ENCODE data around the gene MED13L. TPM values are rescaled to one million over a fixed set of nuclear protein-coding genes. Genes with fewer than 3 reads are reported as not detected.

Gene MED13L
- total and polyA plus RNA-seq, 2 donors (not counting 3 experiments of a cell fraction or from before 2014, with no cell fraction given): 27.4 to 93.6 TPM

DNA sequence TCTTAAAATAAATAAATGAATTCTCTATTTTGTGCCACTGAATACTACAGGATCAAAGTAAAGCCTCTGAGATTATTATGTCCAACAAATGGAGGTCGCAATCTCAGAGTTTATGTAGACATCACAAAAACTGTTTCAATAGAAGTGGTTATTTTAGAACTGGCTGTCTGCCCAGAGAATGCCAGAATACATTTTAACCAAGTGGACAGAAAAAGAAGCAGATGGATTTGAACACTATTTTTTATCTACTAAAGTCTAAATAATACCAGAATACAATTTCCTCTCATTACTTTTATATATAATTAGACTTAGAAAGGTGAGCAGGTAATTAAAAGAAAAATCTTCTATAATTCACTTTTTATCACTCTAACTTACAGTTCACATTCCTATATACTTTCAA lies 118.3 kb downstream of the MED13L start:
- H2AFZ ChIP-seq (ENCODE audit: low read depth, low read length): no peak overlapping the region
- intact Hi-C loops (cut with micrococcal nuclease) (no loop called here), dilution Hi-C loops (cut with MboI; ENCODE audit: extremely low pct_ligation_motif_present, low sequenced_read_pairs) (no loop called here)
- H3K4me3 ChIP-seq (replicated peaks in 1 of 3; ENCODE audit: insufficient read depth in 1 of 3, low read depth in 1 of 3, low read length in 3 of 3): no peak overlapping the region
- FAIRE-seq (no peak), DNase-seq (ENCODE audit: low read depth, low spot score) (peak; percentile 63)
- peaks cover 35% of the 10 kb centered on the region for H4K20me1 ChIP-seq (replicated peaks; ENCODE audit: control insufficient read depth, extremely low read depth, insufficient read depth, low read length)
- H3K27me3 ChIP-seq (ENCODE audit: control insufficient read depth in 2 of 2, insufficient read depth in 2 of 2, low read length in 2 of 2): no peaks in the 10 kb centered on the region
- H3K79me2 ChIP-seq (ENCODE audit: control insufficient read depth, insufficient read depth, low read length): peaks cover 68% of the 10 kb centered on the region
- H3K9me3 ChIP-seq (replicated peaks; ENCODE audit: control insufficient read depth, insufficient read depth, low read length): no peaks in the 10 kb centered on the region
- ChIA-PET CTCF (interaction anchor here (1.0 to 1.6 kb wide), 2 partner anchors 15 to 77 kb away, joined by 3 to 6 read pairs; no protein-coding TSS in a partner anchor), POLR2A (no interaction called here)
- no peak overlapping the region for H3K9ac ChIP-seq (replicated peaks; ENCODE audit: extremely low read depth, insufficient read depth, low read length)
- no peaks in the 10 kb centered on the region for H3K36me3 ChIP-seq (ENCODE audit: control insufficient read depth in 2 of 2, extremely low read depth in 1 of 2, insufficient read depth in 2 of 2, low read length in 2 of 2)
- H3K27ac ChIP-seq (ENCODE audit: insufficient read depth, low read depth, low read length): no peak overlapping the region
- H3K9me1 ChIP-seq (replicated peaks; ENCODE audit: control insufficient read depth, extremely low read depth, insufficient read depth, low read length): peaks cover 3% of the 10 kb centered on the region
- no TSS peak for BruUV-seq (replicated peaks)
- TF ChIP-seq POLR2AphosphoS5 (IDR thresholded peaks at IDR 0.05; ENCODE audit: insufficient read depth, low read depth, low read length) (no peak), GATA2 (IDR thresholded peaks at IDR 0.05; ENCODE audit: insufficient read depth, insufficient read length, low read depth, low read length) (no peak), EZH2 (IDR thresholded peaks at IDR 0.05; ENCODE audit: borderline replicate concordance, low read depth, low read length, severe bottlenecking) (no peak), FOS (IDR thresholded peaks at IDR 0.05; ENCODE audit: borderline replicate concordance, insufficient read depth, low read length) (no peak), POLR2A (IDR thresholded peaks at IDR 0.05; ENCODE audit: low read depth, low read length) (no peak), JUN (IDR thresholded peaks at IDR 0.05; ENCODE audit: borderline replicate concordance, insufficient read depth, insufficient read length, low read depth) (no peak), MYC (IDR thresholded peaks at IDR 0.05; ENCODE audit: low read depth, low read length) (no peak)
- TF ChIP-seq, protein P1, sequence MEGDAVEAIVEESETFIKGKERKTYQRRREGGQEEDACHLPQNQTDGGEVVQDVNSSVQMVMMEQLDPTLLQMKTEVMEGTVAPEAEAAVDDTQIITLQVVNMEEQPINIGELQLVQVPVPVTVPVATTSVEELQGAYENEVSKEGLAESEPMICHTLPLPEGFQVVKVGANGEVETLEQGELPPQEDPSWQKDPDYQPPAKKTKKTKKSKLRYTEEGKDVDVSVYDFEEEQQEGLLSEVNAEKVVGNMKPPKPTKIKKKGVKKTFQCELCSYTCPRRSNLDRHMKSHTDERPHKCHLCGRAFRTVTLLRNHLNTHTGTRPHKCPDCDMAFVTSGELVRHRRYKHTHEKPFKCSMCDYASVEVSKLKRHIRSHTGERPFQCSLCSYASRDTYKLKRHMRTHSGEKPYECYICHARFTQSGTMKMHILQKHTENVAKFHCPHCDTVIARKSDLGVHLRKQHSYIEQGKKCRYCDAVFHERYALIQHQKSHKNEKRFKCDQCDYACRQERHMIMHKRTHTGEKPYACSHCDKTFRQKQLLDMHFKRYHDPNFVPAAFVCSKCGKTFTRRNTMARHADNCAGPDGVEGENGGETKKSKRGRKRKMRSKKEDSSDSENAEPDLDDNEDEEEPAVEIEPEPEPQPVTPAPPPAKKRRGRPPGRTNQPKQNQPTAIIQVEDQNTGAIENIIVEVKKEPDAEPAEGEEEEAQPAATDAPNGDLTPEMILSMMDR (IDR thresholded peaks at IDR 0.05; ENCODE audit: extremely low read depth in 1 of 2, insufficient read depth in 1 of 2, low read depth in 1 of 2, low read length in 2 of 2): no peak
- TF ChIP-seq, protein P2, sequence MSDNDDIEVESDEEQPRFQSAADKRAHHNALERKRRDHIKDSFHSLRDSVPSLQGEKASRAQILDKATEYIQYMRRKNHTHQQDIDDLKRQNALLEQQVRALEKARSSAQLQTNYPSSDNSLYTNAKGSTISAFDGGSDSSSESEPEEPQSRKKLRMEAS (IDR thresholded peaks at IDR 0.05; ENCODE audit: insufficient read depth, insufficient read length): no peak
- H3K4me2 ChIP-seq (ENCODE audit: insufficient read depth, low read length): no peak overlapping the region
- H3K4me1 ChIP-seq (ENCODE audit: control insufficient read depth, extremely low read depth, insufficient read depth, low read length): no peaks in the 10 kb centered on the region
